ENCODE measurements around the gene BSN.

Gene BSN

DNA sequence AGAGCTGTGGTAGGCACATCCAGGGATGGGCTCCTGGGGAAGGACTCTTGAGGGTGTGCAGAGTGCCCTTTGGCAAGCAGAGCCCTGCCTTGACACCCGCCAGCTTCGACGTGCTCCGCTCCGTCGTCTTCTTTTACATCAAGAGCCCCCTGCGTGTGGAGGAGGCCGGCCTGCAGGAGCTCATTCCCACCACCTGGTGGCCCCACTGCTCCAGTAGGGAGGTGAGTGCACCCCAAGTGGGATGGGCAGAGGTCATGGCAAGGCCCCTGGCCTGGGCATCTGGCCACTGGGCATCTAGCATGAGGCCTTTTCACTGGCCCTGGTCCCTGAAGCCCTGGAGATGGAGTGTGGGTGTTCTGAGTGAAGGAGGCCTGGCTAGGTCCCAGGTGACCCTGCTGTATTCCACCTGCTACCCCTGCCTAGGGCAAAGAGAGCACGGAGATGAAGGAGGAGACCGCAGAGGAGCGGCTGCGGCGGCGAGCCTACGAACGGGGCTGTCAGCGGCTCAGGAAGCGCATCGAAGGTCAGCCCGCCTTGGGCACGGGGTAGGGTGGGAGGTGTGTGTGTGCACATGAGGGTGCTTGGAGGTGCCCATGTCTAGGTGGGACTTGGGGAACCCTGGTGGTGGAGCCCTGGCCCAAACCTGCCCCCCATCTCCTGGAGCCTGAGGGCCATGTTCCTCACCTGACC lies 147.3 kb downstream of the BSN start:
- no peak for DNase-seq

DNA sequence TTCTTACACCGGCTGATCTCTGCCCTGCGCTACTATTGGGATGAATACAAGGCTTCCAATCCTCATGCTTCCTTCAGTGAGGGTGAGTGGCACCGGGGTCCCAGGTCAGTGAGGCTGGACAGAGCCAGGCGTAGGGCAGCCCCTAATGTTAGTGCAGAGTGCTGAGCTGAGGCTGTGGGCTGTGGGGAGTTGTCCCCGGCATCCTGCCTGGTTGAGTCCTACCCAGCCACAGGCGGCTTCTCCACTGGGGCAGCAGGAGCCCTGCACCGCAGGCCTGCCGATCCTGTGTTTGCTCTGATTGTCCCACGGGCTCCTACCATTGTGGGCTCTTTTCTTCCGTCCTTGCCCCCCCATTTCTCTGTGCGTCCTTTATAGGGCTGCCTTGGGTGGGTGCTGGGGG lies 148.4 kb downstream of the BSN start:
- DNase-seq, result no peak

DNA sequence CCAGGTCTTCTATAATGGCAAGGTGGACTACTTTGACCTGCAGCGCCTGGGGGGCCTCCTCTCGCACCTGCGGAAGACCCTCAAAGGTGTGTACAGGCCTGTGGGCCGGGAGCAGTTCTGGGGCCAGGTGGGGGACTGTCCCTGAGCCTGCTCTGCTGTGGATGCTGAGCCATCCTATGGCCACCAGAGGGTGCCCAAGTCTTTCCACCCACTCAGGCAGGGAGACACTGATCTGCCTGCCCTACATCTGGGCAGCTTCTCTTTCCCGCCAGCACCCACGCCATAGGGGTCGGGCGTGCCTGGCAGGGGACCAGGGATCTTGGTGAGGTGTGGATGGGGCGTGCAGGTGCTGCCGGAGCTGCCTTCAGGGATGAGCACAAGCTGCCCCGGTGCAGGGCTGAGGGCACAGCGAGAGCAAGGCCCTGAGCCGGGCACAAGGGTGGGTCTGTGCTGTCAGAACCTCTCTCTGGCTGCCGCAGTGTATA lies 149.2 kb downstream of the BSN start:
- peak; percentile 73 for DNase-seq

DNA sequence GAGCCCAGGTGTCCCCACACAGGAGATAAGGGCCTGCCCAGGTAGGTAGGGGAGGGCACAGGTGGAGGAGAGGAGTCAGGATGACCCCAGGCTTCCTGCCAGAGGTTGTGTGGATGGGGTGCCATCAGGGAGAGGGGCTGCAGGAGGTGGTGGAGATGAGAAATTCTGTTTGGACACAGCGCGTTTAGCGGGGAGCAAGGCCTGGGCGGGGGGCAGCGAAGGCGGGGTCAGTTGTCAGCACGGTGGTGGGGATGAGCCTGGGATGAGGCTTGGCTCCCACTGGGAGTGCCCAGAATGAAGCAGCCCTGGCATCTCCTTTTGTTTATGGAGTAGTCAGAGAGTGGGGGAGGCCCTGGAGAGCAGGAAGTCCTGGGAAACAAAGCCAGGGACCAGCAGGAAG lies 149.7 kb downstream of the BSN start:
- DNase-seq, result no peak

DNA sequence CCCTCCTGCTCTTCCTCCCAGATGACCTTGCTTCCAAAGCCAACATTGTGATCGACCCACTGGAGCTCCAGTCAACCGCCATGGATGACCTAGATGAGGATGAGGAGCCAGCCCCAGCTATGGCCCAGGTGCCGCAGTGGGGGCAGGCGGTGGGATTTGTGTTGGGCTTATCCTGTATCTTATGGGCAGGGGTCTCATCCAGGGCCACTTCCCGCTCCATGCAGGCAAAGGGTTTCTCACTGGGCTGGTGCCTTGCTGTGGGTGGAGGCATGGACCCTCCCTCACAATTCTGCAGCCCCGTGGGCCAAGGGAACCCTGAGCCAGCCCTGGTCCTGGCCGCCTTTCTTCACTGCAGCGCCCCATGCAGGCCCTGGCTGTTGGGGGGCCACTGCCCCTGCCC lies 150.4 kb downstream of the BSN start:
- DNase-seq, result no peak

DNA sequence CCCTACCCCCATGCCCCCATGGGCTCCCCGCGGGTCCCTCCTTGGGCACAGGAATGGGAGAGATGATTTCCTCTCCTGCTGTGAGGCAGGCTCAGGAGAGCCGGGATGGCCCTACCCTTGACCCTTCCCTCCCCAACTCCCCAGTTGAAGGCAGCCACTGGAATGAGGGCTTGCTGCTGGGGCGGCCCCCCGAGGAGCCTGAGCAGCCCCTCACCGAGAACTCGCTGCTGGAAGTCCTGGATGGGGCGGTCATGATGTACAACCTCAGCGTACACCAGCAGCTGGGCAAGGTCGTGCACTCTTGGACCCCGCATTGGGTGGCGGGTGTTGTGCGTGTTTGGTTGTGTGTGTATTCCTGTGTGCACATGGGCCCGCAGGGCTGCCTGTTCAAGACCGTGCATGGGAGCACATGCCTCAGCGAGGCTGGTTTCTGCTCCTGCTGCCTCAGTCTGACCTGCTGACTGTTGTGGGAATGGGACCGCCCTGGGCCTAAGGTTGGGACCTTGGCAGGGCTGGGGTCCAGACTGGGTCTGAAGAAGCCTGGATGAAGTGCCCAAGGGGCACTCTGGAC lies 151.2 kb downstream of the BSN start:
- no peak for DNase-seq

DNA sequence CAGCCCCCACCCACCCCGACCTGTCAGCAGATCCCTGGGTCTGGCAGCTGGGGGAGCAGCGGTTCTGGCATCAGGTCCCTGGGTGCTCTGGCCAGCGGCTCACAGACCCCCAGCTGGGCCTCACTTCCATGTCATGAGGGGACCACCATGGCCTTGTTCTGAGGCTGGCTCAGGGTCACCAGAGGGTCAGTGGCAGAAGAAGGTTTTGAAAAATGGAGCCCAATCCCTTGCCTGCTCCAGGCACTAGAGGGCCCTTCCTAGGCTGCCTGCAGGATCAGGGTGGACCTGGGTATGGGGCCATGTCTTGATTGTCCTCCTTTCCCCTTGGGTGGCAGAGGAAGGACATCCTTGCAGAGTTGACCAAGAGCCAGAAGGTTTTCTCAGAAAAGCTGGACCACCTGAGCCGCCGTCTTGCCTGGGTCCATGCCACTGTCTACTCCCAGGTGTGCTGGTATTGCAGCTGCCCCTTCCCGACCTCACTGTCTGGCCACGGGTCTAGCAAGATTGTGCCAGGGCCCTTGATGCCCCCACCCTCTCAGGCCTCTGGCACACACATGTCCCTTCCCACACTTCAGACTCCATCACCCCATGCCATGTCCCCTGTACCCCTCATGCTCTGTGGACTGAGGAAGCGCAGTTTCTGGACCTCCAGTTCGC lies 152.3 kb downstream of the BSN start:
- no peak for DNase-seq

DNA sequence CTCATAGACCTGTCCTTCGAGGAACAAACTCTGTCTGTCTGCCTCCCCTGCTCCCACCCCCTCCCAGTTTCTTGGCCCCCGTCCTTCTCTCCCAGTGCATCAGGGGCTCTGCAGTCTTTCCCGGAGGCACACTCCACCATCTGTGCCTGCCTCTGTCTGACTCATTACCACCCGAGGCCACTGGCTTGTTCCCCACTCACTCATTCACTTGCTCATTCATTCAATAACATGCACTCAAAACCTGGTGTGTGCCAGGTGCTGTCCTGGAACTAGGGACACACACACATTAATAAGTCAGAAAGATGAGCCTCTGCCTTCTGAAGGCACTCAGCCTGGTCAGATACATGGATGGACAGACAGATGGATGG lies 152.8 kb downstream of the BSN start:
- no peak for DNase-seq

DNA sequence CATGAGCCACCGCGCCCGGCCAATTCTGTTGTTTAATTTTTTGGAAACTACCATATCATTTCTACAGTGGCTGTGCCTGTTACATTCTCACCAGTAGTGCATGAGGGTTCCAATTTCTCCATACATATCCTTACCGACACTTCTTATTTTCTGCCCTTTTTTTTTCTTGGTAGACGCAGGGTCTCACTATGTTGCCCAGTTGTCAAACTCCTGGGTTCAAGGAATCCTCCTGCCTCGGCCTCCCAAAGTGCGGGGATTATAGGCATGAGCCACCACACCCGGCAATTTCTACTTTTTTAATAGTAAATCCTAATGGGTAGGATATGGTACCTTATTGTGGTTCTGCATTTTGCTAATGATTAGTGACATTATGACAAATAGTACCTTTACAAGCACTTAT lies 155.6 kb downstream of the BSN start:
- DNase-seq, result no peak

DNA sequence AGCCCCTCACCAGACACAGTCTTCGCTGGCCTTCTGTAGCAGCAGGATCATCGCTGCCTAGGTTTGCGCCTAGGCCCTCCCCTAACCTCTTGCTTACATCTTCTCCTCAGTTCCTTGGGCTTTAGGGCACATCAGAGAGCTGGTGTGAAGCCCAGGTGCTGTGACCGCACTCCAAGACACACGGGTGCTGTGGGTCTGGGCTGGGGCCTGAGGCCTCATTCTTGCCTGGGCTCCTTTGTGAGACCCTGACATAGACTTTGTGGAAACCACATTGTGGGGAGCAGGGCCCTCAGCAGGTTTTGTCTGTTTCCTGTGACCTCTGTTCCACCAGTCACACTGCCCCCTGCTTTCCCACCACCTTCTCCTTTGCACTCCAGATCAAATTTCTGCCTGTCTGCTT lies 157.2 kb downstream of the BSN start:
- DNase-seq, result no peak

DNA sequence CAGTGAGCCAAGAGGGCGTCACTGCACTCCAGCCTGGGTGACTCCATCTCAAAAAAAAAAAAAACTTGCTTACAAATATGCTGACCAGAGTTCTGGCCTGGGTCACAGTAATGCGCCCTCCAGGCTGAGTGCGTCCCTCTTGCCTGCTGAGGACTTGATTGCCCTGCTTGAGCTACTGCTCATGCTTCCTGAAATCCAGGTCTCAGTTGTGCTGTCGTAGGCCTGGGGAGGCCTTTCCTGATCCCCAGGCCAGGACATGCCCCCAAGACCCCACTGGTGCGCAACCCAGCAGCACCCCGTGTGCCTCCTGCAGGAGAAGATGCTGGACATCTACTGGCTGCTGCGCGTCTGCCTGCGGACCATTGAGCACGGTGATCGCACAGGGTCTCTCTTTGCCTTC lies 157.9 kb downstream of the BSN start:
- no peak for DNase-seq

DNA sequence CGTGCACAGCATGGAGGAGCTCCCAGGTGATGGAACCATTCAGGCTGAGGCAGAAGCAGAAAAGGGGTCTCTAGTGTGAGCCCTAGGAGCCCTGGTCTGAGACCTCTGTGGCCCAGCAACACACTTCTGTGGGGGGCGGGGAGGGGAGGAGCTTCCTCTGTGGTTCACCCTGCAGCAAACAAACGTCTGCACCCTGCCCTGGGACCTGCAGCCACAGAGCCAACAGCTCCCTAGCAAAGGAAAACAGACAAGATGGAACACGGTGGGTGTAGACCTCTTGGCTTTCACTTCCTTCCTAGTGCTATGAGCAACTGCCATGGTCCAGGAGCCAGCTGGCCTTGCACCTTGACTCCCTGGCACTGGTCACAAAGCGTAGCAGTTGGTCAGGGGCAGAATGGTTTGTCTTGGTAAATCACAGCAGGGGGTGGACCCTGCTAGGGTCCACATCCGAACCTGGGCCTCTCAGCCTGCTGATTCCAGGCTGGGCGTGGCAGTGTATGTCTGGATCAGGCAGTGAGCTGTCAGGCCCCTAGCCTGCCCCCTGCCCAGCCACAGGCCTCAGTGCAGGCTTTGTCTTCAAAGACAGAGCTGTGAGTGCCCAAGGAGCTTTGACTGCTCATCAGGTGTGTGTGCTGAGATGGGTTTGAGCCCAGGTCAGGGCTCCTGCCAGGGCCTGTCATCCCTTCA lies 158.5 kb downstream of the BSN start:
- no peak for DNase-seq

DNA sequence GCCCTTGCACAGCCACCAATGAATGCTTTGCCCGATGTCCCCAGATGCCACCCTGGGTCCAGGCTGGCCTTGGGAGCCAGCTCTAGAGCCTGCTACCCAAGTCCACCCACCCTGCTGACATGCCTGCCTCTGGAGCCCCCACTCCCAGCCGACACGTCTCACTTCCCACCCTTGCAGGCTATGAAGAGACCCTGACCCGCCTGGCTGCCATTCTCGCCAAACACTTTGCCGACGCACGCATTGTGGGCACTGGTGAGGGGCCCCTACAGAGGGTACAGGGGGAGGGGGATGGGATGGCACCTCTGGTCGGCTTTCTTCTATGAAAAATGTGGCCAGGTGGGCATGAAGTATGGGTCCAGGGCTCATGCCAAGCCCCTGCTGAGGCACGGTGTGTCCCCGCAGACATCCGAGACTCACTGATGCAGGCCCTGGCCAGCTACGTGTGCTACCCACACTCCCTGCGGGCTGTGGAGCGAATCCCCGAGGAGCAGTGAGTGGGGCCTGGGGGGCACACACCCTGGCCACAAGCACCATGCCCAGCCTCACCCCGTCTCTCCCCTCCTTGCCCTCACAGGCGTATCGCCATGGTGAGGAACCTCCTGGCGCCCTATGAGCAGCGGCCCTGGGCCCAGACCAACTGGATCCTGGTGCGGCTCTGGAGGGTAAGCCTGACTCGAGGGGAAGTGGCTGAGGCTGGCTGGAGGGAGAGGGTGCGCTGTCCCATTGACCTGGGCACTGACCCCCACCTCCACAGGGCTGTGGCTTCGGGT lies 159.2 kb downstream of the BSN start:
- no peak for DNase-seq

DNA sequence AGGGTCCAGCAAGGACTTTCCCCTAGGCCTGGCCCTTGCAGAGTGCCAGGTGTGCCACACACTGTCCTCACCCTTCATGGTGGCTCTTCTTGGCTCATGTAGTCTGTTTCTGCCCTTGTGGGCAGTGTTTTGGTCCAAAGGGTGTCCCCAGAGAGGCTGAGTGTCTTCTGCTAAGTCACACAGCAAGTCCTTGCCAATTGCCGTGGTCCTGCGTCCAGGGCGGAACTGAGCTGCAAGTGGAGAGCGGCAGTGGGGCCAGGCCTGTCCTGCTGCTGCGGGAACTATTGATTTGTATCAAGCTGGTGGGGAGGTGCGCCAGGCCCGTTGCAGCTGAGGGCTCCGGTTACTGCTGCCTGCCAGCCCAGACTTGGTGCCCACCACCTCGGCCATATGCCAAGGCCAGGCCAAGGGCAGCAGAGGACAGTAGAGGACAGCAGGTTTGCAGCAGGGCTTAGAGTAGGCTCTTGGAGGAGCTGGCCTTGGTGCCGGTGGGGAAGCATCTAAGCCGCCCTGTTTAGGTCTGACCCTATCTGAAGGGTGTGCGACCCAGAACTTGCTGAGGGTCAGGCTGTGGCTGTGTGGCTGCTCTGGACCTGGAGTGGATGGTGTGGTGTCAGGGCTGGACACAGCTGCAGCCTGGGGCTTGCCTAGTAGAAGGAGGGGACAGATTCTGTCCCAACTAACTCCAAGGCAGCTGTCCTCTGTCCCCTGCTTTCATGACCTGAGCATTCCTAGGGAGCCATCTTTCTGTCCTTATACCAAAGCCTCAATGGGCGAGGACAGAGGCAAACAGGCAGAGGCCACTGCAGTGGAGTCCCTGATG lies 160.7 kb downstream of the BSN start:
- DNase-seq, result no peak

DNA sequence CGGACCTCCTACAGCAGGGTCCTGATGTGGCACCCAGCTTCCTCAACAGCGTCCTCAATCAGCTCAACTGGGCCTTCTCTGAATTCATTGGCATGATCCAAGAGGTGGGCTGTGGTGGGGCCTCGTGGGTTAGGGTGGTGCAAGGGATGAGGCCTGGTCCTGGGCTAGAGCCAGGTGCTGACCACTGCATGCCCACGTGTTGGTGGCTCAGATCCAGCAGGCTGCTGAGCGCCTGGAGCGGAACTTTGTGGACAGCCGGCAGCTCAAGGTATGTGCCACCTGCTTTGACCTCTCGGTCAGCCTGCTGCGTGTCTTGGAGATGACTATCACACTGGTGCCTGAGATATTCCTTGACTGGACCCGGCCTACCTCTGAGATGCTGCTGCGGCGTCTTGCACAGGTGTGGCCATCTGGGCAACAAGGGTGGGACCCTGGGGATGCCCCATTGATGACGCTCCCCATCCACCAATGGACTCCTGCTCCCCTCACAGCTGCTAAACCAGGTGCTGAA lies 161.4 kb downstream of the BSN start:
- DNase-seq, result no peak

DNA sequence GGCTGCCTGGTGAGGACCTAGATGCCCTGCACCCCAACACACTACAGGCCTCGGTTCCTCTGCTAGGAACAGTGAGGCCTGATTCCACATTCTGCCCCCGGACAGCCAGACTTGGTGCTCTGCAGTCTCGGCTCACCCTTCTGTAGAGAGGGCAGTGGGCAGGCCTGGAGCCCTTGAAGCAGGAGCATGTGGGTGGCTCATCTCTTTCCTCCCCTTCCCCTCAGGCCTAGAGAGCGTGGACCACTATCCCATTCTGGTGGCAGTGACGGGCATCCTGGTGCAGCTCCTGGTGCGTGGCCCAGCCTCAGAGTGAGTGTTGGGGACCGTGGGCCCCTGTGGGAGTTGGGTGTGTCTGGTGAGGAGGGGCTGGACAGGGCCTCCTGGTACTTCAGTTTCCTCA lies 161.9 kb downstream of the BSN start:
- DNase-seq, result no peak

DNA sequence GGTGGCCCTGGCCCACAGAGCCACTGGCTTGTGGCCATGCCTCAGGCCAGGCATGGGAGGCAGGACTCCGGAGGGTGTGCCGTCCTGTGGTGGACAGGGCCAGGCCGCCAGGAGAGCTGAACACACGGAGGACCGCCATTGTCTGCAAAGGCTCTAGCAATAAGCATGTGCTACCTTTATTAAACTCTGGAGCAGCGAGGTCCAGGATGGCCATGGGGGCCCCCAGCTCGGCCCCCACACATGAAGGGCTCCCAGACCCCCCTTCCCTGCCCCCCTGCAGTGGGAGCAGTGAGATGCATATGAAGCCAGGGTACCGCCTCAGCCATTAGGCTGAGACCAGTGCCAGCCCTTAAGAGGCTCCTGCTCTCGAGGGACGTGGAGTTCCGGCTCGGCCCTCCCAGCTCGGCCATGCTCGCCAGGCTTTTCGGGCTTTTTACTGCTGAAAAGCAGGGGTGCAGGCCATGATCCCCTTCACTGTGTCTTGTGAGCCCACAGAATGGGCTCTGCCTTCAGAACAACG lies 162.5 kb downstream of the BSN start:
- DNase-seq, result no peak

DNA sequence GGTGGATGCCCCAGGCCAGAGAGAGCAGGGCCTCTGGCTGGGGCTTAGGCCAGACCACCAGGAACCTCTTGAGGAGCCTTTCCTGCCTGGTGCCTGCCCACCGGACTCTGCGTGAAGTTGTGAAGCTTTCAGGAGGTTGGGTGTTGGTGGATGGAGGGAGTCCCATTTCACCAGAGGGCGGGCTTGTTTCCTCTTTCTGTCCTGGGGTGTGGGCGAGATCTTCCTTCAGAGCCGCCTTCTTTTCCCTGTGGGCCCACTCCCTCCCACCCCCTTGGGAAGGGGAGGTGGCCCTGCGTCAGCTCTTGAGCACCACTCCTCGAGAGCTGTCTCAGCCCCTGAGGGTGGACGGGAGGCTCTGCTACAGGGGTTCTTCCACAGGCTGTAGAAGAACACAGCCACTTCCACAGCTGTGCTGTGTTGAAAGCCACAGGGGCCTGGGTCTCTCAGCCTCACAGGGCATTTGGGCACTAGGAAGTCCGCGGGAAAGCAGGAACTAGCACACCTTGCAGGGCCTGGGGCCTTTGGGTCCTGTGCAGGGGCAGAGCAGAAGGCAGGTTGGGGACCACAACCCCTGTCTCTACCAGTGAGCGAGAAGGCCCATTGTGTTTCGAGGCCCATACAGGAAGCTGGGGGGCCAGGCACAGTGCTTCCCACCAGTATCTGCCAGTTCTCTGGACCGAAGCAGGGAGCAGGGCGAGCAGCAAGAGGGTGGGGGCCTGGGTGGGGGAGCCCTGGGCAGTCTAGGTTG lies 163.1 kb downstream of the BSN start:
- no peak for DNase-seq

DNA sequence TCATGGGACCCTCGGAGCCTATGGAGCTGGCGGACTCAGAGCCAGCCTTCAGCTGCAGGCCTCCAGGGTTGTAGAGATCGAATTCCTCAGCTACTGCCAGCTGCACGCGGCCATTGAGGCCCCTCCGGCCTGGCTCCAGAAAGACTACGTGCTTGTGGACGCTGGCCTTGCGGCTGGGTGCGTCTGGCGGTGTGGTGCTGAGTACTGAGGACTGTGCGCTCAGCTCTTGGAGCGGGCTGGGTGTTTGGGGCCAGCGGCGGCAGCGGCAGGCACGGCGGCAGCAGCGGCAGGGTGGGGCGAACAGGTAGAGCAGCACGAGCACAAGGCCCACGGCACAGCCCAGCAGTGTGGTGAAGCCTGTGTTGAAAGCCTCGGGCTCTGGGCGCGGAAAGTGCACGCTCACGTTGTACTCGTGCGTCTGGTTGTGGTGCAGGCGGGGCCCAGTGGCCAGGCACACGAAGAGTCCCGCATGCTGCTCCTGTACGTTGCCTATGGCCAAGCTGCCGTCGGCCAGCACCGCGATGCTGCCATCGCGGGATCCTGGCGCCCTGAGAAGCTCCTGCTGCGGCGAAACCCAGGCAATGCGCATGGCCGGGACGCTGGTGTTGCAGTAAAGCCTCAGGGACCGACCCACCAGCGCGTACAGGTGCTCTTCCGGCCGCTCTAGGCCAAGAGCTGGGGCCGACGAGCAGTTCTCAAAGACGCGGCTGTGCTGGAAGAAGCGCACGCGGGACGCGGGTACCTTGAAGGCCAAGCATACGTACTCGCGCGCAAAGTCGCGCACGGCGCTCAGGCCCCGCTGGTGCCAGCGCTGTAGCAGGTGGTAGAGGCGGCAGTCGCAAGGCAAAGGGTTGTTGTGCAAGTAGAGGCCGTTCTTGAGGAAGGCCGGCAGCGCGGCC lies 163.9 kb downstream of the BSN start:
- DNase-seq, result no peak

DNA sequence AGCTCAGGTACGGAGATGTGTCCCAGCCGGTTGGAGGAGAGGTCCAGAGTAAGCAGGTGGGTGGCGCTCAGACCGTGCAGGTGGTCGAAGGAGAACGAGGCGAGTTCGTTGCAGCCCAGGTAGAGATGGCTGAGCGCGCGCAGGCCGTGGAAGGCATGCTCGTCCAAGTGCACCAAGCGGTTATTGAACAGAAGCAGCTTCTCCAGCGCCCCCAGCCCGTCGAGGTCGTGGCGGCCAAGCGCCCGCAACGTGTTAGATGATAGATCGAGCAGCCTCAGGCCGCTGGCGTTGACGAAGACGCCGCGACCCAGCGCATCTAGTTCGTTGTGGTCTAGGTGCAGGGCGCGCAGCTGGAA lies 164.6 kb downstream of the BSN start:
- no peak for DNase-seq

All from suppressor macrophage treated with lipopolysaccharide for 4 hours (primary cell).